Astrocyte (in vitro differentiated cells and primary cell): Measurements from ENCODE around the gene CHST13.

Experiments used
- CTCF ChIP-seq: IDR thresholded peaks from 2 replicates; pipeline ENCODE4 v1.5.1; 2011; ENCODE audit warnings: low read depth, mild to moderate bottlenecking, inconsistent platforms, low read length, moderate library complexity; ENCODE audit not compliant: insufficient read depth
- EZH2 ChIP-seq: IDR thresholded peaks from 2 replicates; pipeline ENCODE4 v1.6.1; 2012; ENCODE audit warnings: mild to moderate bottlenecking, low read length, inconsistent platforms; ENCODE audit not compliant: insufficient read depth

GRCh38 chr3:126582311-126582710 is 58.4 kb downstream of the CHST13 start:
- no peak for TF ChIP-seq CTCF
- no peak for TF ChIP-seq EZH2
